Cardiac muscle cell (in vitro differentiated cells and primary cell): Measurements from ENCODE around the gene ARHGAP8. TPM values are rescaled to one million over a fixed set of nuclear protein-coding genes. Genes with fewer than 3 reads are reported as not detected.
"Not testable (repeated sequence)": the region's sequence is repeated elsewhere in the genome, so short reads cannot be mapped to it uniquely, and the experiment has no call there.

Source experiments
- DNase-seq, 2 donors: peaks; one replicate each; pipeline versions ENCODE4 v3.0.0 to v3.0.0-alpha.2; 2010 to 2017; ENCODE audit warnings: low read depth in 1 of 2, low spot score in 1 of 2
- H3K27ac ChIP-seq: fragments of 200-600 bp; sonication (generic); 2 replicates; pipeline ENCODE4 v1.5.1; 2016
- H3K27me3 ChIP-seq: fragments of 200-600 bp; sonication (generic); 2 replicates; pipeline ENCODE4 v1.6.0; 2016; ENCODE audit warnings: control low read depth
- H3K36me3 ChIP-seq: fragments of 200-600 bp; sonication (generic); 2 replicates; pipeline ENCODE4 v1.5.1; 2016; ENCODE audit warnings: control low read depth
- H3K4me1 ChIP-seq: fragments of 200-600 bp; sonication (generic); 2 replicates; pipeline ENCODE4 v1.8.1; 2017; ENCODE audit warnings: low read depth, mild to moderate bottlenecking, mixed run types
- H3K4me3 ChIP-seq: fragments of 200-600 bp; sonication (generic); 2 replicates; pipeline ENCODE4 v1.5.1; 2016; ENCODE audit warnings: mild to moderate bottlenecking
- H3K9me3 ChIP-seq: fragments of 200-600 bp; sonication (generic); 2 replicates; pipeline ENCODE4 v1.5.1; 2017; ENCODE audit warnings: low read depth, mild to moderate bottlenecking, control low read depth
- polyA plus RNA-seq: library from polyadenylated mRNA; unstranded; fragments of >200 nt; fragmentation: Nextera tagmentation; extraction: Ambion mirVana; gene quantifications from 2 replicates; pipeline ENCODE4 v1.2.1, GENCODE V29; 2016
- total RNA-seq: library from RNA; depleted of rRNA; stranded (reverse); fragments of >200 nt; gene quantifications from 2 replicates; pipeline ENCODE4 v1.2.3, GENCODE V29; 2016
- TF ChIP-seq, protein P1 (sequence below): IDR thresholded peaks from 2 replicates; pipeline ENCODE4 v1.5.1; 2012; ENCODE audit warnings: low read depth, mild to moderate bottlenecking, low read length

The ARHGAP8 gene
- total and polyA plus RNA-seq, 2 experiments from 2014 or later: 1.2 to 2.4 TPM

DNA sequence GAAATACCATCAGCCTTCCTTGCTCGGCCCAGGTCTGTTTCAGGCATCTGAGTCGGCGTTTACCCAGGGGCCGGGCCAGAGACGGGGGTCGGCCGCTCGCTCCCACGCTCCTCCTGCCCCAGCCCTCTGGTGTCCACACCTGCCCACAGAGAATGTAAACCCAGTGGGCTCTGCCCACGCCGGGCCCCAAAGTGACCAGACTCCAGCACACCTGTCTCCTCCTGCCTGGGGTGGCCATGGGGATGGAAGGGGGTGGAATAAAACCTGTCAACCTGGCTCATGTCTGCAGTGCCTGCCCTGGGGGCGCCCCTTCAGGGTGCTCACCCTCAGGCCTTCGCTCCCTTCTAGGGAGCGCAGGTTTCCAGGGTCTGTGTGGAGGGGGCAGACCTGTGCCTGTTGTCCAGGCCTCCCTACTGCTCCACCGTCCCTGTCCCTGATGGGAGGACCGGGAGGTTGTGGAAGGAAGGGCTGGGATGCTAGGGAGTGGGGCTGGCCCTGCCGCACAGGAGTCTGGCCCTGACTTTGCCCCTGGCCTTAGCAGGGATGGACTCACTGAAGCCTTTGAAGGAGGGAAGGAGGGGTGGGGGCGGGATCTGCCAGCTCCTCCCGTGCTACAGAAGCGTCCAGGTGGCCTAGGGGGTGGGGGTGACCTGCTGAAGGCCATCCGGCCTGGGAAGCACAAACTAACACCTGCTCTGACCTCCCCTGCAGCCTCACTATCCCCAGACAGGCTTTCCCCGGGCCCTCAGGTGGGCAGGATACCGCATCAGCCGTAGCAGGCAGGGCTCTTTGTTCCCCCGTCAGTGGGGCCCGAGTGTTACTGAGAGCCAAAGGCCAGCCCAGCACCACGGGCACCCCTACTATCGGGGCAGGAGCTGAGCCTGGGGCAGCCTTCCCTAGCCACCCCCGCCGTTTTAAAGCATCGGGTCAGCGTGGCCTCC lies 14.7 kb upstream of the ARHGAP8 start:
- Histone ChIP-seq H3K9me3 (no peaks in the 10 kb centered on the region), H3K4me1 (no peaks in the 10 kb centered on the region), H3K27ac (no peak overlapping the region), H3K27me3 (no peaks in the 10 kb centered on the region), H3K4me3 (no peak overlapping the region), H3K36me3 (no peaks in the 10 kb centered on the region)
- TF ChIP-seq, protein P1, sequence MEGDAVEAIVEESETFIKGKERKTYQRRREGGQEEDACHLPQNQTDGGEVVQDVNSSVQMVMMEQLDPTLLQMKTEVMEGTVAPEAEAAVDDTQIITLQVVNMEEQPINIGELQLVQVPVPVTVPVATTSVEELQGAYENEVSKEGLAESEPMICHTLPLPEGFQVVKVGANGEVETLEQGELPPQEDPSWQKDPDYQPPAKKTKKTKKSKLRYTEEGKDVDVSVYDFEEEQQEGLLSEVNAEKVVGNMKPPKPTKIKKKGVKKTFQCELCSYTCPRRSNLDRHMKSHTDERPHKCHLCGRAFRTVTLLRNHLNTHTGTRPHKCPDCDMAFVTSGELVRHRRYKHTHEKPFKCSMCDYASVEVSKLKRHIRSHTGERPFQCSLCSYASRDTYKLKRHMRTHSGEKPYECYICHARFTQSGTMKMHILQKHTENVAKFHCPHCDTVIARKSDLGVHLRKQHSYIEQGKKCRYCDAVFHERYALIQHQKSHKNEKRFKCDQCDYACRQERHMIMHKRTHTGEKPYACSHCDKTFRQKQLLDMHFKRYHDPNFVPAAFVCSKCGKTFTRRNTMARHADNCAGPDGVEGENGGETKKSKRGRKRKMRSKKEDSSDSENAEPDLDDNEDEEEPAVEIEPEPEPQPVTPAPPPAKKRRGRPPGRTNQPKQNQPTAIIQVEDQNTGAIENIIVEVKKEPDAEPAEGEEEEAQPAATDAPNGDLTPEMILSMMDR: no peak
- DNase-seq: no peak

- H3K27me3 ChIP-seq: no peaks in the 10 kb centered on the region
- DNase-seq: no peak
Measured at GRCh38 chr22:44738347-44738715, 14.0 kb upstream of the ARHGAP8 start.

GRCh38 chr22:44739024-44739423 lies 13.4 kb upstream of the ARHGAP8 start:
- Histone ChIP-seq H3K27ac (no peak overlapping the region), H3K27me3 (no peaks in the 10 kb centered on the region)

More at GRCh38 chr22:44738347-44738715, 14.0 kb upstream of the ARHGAP8 start:
- H3K36me3 ChIP-seq: no peaks in the 10 kb centered on the region
- TF ChIP-seq, protein P1: no peak
- H3K4me1 ChIP-seq: no peaks in the 10 kb centered on the region
- no peaks in the 10 kb centered on the region for H3K9me3 ChIP-seq
- H3K4me3 ChIP-seq: no peak overlapping the region
- H3K27ac ChIP-seq: no peak overlapping the region

GRCh38 chr22:44739666-44740065 lies 12.7 kb upstream of the ARHGAP8 start:
- H3K4me3 ChIP-seq, H3K4me1 ChIP-seq, H3K27ac ChIP-seq, H3K36me3 ChIP-seq, H3K27me3 ChIP-seq, H3K9me3 ChIP-seq: not testable (repeated sequence)
- DNase-seq: peak in 1 of 2 donors; percentile 75

More at GRCh38 chr22:44739024-44739423, 13.4 kb upstream of the ARHGAP8 start:
- TF ChIP-seq, protein P1: no peak
- DNase-seq: no peak
- Histone ChIP-seq H3K9me3 (no peaks in the 10 kb centered on the region), H3K36me3 (no peaks in the 10 kb centered on the region), H3K4me1 (no peaks in the 10 kb centered on the region), H3K4me3 (no peak overlapping the region)

DNA sequence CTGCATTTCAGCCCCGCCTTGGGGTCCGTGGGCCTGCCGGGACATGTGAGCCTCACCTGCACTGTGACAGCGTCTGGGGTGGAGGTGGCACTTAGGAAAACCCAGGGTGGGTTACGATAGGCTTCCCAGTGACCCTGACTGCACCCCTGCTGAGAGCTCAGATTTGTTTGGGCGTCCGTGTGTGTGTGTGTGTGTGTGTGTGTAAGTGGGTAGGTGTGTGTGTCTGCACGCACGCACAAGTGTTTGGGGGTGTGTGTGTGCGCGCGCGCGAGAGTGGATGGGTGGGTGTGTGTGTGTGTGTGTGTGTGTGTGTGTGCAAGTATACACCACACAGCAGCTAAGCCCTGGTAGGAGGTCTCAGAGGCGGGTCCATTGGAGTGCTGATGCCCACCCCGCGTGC lies 12.1 kb upstream of the ARHGAP8 start:
- Histone ChIP-seq H3K27me3 (no peaks in the 10 kb centered on the region), H3K4me3 (no peak overlapping the region), H3K36me3 (no peaks in the 10 kb centered on the region), H3K4me1 (no peaks in the 10 kb centered on the region), H3K27ac (no peak overlapping the region), H3K9me3 (no peaks in the 10 kb centered on the region)
- TF ChIP-seq, protein P1: no peak
- DNase-seq: no peak

GRCh38 chr22:44741929-44742328 lies 10.4 kb upstream of the ARHGAP8 start:
- H3K9me3 ChIP-seq: no peaks in the 10 kb centered on the region
- TF ChIP-seq, protein P1: no peak
- DNase-seq: no peak
- H3K4me1 ChIP-seq: no peaks in the 10 kb centered on the region
- no peaks in the 10 kb centered on the region for H3K36me3 ChIP-seq
- H3K27me3 ChIP-seq: no peaks in the 10 kb centered on the region
- no peak overlapping the region for H3K4me3 ChIP-seq
- H3K27ac ChIP-seq: no peak overlapping the region
